Mucosa of descending colon (tissue), 3 donors: ENCODE measurements around the gene CFAP61. TPM values are rescaled to one million over a fixed set of nuclear protein-coding genes. Genes with fewer than 3 reads are reported as not detected.
A peak's percentile ranks its signal among the peaks of the same experiment; 100 is the strongest.

Experiments used
- ATAC-seq: fragments of 200-7000 bp; cut with Tn5 transposase; one replicate; pipeline ENCODE4 v1.9.1; 2020; ENCODE audit warnings: mild to moderate bottlenecking, moderate library complexity
- DNase-seq, 3 donors: peaks; one replicate each; pipeline ENCODE4 v3.0.0-alpha.2; 2020
- H3K36me3 ChIP-seq: fragments of 200-600 bp; one replicate; pipeline ENCODE4 v1.8.0; 2021; ENCODE audit warnings: low read depth, mild to moderate bottlenecking
- H3K4me1 ChIP-seq: fragments of 200-600 bp; one replicate; pipeline ENCODE4 v1.8.0; 2021; ENCODE audit warnings: low read depth, mild to moderate bottlenecking
- H3K4me3 ChIP-seq: fragments of 200-600 bp; one replicate; pipeline ENCODE4 v1.8.0; 2021; ENCODE audit warnings: mild to moderate bottlenecking
- H3K9me3 ChIP-seq: fragments of 200-600 bp; one replicate; pipeline ENCODE4 v1.8.0; 2021; ENCODE audit warnings: mild to moderate bottlenecking
- intact Hi-C, 2 donors: fragments of 100-400 bp; cut with DNase I in 1 of 2; cut with micrococcal nuclease in 1 of 2; formaldehyde crosslinking; loops; one replicate each; pipeline versions ENCODE4 v1.11.0 to v1.11.1; 2022; cut with DNase I, micrococcal nuclease
- total RNA-seq, 3 donors: library from RNA; stranded (reverse); fragmentation: NEBNext Ultra II Directional in 2 of 3; extraction: Animal tissue kit (Norgen Biotek cat#: 25700) in 2 of 3; gene quantifications; one replicate each; pipeline versions ENCODE4 v1.2.1 to v1.2.4, GENCODE V29; 2021 to 2023
- TF ChIP-seq, protein P1 (sequence below): fragments of 200-600 bp; IDR thresholded peaks from one replicate; pipeline ENCODE4 v1.8.0; 2022; ENCODE audit warnings: antibody characterized with exemption, mild to moderate bottlenecking
- donor health status: DM: no; HTN: no; CAD: no; lungs with moderate emphysema.
- donor health status: DM: no; HTN: no; CAD: no.
- donor health status: DM: no; HTN: yes; CAD: no.

CFAP61 gene
- total RNA-seq, 3 donors from 2014 or later = 0.35 to 0.79 TPM; not detected in 1

DNA sequence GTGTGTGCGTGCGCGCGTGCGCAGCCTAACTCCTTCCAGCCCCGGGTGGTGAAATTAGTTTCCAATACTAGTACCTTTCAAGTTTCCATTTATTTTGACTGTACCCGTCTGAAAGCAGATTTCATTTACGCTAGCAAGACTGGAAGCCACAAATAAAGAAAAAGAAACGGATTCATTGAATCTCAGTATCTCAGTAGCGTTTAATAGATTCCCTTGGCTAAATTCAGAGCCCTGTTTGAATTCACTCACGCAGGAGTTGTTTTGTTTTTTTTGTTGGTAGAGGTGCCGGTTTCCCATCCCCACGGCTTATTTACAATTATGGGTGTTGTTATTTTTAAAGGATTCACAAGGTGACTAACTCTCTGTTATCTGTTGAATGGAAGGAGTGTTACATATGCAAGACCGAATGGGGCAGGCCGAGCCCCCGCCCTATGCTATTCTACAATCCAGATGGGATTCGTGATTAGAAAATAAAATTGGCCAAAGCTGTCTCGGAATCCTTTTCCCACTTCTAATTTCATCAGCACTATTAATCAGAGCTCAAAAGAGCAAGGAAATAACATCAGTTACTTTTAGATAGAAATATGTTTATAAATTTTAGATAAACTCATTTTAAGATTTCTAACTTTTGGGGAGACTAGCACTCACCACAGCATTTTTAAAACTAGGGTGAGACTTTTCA, 313.3 kb downstream of the CFAP61 start:
- Histone ChIP-seq H3K9me3 (no peaks in the 10 kb centered on the region), H3K4me1 (peaks cover 34% of the 10 kb centered on the region), H3K36me3 (no peaks in the 10 kb centered on the region), H3K4me3 (no peak overlapping the region)
- DNase-seq = no peak
- ATAC-seq = no peak
- intact Hi-C loops = loop anchor here in 1 of 2 donors (10.0 kb wide), 1 partner anchor 209 kb away; no protein-coding TSS in a partner anchor
- TF ChIP-seq, protein P1, sequence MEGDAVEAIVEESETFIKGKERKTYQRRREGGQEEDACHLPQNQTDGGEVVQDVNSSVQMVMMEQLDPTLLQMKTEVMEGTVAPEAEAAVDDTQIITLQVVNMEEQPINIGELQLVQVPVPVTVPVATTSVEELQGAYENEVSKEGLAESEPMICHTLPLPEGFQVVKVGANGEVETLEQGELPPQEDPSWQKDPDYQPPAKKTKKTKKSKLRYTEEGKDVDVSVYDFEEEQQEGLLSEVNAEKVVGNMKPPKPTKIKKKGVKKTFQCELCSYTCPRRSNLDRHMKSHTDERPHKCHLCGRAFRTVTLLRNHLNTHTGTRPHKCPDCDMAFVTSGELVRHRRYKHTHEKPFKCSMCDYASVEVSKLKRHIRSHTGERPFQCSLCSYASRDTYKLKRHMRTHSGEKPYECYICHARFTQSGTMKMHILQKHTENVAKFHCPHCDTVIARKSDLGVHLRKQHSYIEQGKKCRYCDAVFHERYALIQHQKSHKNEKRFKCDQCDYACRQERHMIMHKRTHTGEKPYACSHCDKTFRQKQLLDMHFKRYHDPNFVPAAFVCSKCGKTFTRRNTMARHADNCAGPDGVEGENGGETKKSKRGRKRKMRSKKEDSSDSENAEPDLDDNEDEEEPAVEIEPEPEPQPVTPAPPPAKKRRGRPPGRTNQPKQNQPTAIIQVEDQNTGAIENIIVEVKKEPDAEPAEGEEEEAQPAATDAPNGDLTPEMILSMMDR = no peak

DNA sequence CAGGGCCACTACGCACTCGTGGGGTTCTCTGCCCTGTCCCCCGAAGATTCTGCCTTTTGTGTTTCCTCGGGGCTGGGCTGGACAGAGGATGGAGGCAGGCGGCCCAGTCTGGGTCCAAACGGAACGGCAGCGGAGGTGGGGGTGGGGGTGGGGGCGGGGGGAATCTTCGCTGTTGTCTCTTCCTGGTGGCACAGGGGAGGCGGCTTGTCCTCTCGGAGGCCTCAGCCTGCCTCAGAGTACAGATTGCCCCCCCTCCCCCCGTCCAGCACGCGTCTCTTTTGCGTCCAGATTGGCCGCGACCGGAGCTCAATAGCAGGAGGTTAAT, 314.2 kb downstream of the CFAP61 start:
- TF ChIP-seq, protein P1 = no peak
- intact Hi-C loops = loop anchor here in 1 of 2 donors (10.0 kb wide), 1 partner anchor 208 kb away; no protein-coding TSS in a partner anchor
- Histone ChIP-seq H3K4me1 (peaks cover 33% of the 10 kb centered on the region), H3K4me3 (no peak overlapping the region), H3K9me3 (no peaks in the 10 kb centered on the region), H3K36me3 (no peaks in the 10 kb centered on the region)
- ATAC-seq (no peak), DNase-seq (no peak)

DNA sequence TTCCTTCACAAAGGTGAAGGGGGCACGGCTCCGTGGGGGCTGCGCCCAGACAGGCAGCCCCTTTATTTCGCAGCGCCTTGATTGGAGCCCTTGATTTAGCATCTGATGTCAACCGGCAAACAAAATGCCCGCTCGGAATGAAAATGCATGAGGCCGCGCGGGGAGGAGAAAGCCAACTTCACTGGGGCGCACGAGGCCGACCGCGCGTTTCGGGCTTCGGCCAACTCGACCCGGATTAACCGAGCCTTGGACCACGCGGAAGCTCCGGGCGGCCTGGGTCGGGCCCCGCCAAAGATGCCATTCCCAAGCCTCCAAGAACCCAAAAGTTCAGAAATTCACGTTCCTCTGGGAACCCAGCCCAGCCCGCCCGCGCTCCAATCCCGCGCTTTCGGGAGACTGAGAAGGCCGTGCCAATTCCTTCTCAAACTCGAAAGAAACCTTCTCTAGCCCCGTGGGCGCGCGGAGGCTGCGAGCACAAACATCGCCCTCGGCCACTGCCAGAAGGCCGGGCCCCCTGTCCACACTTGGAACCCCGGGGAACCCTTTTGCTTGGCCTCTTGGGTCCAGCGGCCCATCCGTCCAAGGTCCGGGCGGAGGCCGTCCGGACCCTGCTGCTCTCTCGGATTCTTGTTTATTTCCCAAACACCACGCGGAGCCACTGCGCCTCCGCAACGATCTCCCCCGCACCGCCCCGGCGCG, 314.7 kb downstream of the CFAP61 start:
- Histone ChIP-seq H3K4me3 (no peak overlapping the region), H3K36me3 (no peaks in the 10 kb centered on the region), H3K9me3 (no peaks in the 10 kb centered on the region), H3K4me1 (peaks cover 33% of the 10 kb centered on the region)
- intact Hi-C loops = loop anchor here in 1 of 2 donors (10.0 kb wide), 1 partner anchor 208 kb away; no protein-coding TSS in a partner anchor
- ATAC-seq (no peak), DNase-seq (no peak)
- TF ChIP-seq, protein P1 = no peak

DNA sequence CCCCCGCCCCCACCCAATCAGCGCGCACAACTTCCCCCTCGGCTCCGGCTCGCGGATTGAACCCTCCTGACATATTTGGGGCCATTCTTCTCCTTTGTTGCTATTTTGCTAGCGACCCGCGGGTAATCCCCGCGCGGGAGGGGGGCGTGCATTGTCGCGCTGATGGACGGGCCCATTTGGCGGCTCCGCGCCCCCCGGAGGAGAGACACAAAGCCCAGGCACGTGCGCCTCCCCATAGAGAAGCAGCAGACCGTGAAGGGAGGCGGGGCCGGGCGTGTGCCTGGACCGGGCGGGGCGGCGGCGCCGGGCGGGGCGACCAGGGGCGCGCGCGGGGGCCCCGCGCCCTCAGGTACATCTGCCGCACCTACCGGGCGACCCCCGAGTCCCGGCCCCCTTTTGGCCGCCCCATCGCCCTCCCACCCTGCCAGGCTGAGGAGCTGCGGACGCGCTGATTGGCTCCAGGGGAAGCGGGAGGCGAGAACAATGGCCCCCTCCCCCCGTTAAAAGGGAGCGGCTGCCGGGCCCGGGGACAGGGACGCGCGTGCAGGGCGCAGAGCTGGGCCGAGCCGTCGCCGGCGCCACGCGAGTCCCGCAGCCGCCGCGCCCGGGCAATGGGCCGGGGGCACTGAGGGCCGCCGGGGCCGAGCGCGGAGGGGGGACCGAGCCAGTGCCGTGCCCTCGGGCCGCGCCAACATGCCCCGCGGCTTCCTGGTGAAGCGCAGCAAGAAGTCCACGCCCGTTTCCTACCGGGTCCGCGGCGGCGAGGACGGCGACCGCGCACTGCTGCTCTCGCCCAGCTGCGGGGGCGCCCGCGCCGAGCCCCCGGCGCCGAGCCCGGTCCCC, 315.5 kb downstream of the CFAP61 start, which contains the start of gene INSM1:
Gene INSM1, plus strand, starts transcription at position 530 of the 843 bp plus-strand sequence. Its CDS starts 164 bp downstream, at position 694.
- intact Hi-C loops = loop anchor here in 1 of 2 donors (10.0 kb wide), 1 partner anchor 207 kb away; no protein-coding TSS in a partner anchor
- Histone ChIP-seq H3K4me1 (peaks cover 33% of the 10 kb centered on the region), H3K36me3 (no peaks in the 10 kb centered on the region), H3K4me3 (no peak within 1 kb of the TSS), H3K9me3 (no peaks in the 10 kb centered on the region)
- DNase-seq (peak in 2 of 3 donors; percentile 10 to 37), ATAC-seq (peak; percentile 31)
- TF ChIP-seq, protein P1 = no peak
